GM10847 (cell line): ENCODE measurements around the gene LHX5.

Source experiments
- POLR2A ChIP-seq: IDR thresholded peaks from 2 replicates; pipeline ENCODE4 v1.6.1; 2011; ENCODE audit not compliant: insufficient read length; ENCODE audit errors: extremely low read depth

LHX5 gene

GRCh38 chr12:113469224-113469948, 2.3 kb downstream of the LHX5 start:
- TF ChIP-seq POLR2A, result no peak

DNA sequence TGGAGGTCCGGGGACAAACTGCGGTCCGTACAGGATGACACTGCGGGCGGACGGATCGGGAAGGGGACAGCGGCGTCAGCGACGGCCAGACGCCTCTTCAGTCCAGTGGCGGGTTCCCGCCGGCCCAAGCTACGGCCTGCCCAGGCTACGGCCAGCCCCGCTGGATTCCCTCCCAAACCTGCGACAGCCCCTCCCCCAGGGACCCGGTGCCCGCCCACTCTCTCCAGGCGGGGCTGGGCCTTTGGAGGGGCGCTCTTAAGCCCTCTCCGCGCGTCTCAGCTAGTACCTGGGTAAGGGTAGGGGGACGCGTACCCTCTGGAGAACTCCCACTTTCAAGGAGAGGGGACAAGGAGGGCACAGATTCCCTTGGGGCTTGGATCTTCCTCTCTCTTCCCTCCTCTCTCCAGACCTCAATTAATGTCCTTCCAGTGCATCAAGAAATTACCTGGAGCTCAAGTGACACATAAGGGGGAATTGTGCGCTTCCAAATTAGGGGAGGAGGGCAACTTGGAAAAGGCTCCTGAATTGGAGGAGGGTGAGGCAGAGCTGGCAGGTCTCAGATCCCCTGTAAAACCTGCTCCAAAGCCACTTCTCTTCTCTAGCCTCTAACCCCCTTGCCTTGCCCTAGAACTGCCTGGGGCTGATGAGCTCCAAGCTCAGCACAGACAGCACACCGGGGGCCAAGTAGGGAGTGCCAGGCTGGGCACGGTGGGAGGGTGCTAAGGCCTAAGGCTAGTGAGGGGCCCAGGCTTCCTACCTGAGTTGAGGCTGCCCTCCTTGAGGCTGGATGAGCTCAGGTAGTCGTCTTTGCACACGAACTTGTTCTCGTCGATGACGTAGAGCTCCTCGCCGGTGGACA, 3.1 kb downstream of the LHX5 start:
- TF ChIP-seq POLR2A, result no peak

DNA sequence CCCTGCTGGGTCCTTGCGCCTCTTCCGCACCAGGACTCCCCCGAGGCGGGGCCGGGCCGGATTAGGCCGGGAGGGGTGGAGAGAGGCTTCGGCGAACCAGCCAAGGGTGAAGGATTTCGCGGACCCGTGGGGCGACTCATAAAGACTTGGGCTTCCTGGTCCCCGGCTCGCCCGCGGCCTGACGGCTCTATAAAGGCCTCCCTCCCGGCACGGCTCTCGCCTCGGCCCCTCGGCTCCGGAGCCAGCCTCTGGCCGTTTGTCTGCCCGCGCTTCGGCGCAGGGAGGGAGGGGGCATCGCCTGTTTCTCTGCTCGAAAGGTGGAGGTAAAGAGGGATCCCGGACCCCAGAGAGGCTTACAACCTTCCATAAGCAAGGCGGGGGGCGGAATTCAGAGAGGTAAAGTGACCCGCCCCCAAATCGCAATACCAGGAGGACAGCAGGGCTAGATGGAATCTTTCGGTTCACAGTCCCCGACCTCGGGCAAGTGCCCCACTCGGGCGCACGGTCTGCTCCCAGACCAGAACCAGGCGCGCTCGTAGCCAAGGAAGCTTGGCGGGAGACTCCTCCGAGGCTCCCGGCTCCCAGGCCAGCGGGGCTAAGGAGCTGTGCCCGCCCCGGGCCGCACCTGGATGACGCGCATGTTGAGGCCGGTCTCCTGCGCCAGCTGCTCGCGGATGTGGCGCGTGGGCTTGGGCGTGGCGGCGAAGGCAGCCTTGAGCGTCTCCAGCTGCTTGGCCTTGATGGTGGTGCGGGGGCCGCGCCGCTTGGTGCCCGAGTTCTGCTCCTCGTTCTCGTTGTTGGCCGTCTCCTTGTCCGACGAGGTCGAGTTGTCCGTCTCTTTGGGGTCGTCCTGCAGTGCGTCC, 3.9 kb downstream of the LHX5 start:
- TF ChIP-seq POLR2A, result no peak

DNA sequence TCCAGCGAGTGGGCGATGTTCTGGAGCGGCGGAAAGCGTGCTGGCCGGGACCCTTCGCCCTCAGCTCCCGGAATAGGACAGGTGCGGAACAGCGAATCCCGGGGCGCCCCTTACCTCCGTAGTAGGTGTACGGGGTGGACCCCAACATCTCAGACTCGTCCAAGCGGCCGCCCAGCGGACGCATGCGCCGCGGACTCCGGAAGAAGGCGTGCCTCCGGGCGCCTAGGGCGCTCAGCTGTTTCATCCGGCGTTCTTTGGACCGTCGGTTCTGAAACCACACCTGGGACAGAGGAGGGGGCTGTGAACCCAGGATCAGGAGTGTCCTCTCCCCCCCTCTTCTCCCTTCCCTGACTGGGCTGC, 4.5 kb downstream of the LHX5 start:
- TF ChIP-seq POLR2A, result no peak

DNA sequence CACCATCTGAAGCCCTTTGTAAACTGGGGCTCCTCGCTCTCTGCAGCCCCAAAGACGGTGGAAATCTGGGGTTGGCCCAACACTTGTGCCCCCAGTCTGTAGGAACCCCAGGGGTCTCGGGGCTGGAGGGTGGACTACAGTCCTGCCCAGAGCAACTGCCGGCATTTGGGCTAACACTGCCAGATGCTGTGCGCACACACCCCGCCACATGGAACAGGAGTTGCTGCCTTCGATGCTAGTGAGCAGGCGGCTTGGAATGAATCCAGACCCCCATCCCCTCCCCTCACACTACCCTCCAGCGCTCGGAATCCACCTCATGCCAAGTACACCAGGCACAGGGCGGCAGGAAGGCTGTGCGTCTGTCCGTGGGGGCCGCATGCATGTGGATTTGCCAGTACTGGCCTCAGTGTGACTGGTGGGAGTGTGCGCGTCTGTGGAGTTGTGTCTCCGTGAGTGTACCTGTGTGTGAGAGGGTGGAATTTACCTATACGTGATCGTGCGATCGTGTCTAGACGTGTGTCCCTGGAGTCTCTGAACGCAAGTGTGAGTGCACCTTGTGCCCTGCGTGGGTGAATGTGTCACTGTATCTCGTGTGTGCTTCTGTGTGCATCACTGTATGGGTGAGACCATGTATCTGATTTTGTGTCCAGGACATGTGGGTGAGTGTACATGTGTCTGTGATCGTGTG, 5.1 kb downstream of the LHX5 start:
- no peak for TF ChIP-seq POLR2A

DNA sequence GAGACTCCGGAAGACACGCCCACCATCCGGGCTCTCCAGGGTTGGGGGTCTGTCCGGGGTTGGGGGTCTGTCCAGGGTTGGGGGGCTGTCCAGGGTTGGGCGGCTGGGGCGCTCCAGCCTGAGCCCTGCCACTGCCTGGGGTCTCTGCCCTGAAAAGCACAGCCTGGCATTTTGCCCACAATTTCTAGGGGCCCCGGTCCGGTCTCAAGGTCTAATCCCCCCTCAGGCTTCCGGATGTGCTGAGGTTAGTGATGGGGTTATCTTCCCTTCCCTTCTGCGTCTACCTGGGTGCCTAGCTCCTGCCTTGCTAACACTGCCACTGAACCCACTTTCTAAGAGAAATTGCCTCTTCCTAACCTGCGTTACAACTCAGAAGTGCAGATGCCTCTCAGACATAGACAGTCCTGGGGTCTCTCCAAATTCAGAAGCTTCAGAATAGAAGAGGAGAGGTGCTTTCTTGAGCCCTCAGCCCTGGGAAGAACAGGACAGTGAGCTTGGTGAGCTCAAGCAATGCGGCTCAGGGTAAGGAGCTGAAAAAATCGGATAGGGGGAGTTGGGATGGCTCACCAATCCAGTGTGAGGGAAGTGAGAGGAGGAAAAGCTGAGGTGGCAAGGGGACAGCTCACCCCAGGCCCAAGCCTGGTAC, 5.7 kb downstream of the LHX5 start:
- no peak for TF ChIP-seq POLR2A

DNA sequence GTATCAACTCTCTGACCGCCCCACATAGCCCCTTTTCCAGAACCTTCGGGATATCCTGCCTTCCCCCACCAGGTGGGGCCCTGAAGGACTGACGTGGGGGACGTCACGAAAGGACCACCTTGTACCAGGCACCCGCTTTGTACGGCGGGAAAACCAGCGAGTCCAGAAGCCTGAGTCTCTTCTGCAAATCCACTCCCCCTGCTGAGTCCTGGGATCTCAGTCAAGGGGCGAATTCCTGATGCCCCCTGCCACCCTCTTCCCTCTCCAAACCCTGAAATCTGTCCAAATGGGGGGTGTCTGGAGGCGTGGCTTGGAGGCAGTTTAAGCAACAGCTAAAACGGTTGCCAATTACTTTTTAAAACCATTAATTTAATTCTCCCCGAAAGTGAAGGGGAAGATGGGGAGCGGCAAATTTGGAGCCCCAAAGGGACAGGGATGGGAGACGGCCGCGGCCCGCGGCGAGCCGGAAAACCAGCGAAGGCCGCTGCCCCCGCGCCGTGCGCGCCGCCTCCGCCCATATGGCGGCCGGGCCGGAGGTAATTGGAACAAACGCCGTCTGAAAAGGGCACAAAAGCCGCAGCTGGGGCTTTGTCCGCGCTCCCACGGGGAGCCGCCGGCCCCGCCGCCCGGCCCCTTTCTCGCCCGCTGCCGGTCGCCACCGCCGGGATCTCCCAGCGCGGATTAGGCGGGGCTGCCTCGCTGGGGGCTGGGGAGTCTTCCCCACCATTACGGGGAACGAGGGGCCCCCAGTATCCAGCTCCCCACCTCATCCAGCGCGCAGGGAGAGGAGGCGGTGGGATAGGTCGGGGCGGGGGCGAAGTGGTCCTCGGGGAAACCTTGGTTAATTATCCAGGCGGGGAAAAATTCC, 6.6 kb downstream of the LHX5 start:
- no peak for TF ChIP-seq POLR2A

GRCh38 chr12:113464452-113464775, 7.3 kb downstream of the LHX5 start:
- no peak for TF ChIP-seq POLR2A

GRCh38 chr12:113463746-113464451, 7.8 kb downstream of the LHX5 start:
- no peak for TF ChIP-seq POLR2A

DNA sequence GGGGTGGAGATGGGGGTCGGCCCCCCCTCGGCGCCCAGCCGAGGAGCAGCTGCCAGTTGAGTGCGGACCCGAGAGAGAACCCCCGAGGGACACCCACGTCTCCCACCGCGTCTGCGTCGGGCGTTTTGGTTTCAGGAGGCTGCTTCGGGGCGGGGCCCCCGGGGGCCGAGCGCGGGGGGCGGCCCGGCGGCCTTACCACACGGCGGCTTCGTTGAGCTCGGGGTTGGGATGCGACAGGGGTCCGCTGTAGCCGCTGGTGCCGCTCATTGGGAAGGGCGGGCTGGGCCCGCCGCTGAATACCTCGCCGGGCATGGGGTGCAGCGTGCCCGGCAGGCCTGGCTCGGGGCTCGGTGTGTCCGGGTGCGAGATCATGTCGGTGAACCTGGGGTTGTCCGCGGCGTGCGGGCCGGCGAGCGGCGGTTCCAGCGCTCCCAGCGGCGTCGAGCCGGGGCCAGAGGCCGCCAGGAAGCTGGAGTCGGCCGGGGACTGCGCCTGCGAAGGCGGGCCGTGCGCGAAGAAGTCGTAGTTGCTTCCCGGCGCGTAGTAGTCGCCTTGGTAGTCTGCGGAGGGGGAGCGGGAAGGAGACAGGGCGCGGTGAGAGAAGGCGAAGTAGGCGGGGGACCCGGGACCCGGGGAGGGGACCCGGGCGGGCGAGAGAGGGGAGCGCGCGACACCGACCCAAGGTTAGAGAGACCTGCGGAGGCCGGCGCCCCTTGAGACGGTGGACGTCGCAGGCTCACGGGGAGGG, 8.5 kb downstream of the LHX5 start:
- TF ChIP-seq POLR2A, result no peak

GRCh38 chr12:113462117-113462774, 9.4 kb downstream of the LHX5 start:
- TF ChIP-seq POLR2A, result no peak

- TF ChIP-seq POLR2A, result no peak
These were observed 10.0 kb downstream of the LHX5 start for GRCh38 chr12:113461666-113462065.

DNA sequence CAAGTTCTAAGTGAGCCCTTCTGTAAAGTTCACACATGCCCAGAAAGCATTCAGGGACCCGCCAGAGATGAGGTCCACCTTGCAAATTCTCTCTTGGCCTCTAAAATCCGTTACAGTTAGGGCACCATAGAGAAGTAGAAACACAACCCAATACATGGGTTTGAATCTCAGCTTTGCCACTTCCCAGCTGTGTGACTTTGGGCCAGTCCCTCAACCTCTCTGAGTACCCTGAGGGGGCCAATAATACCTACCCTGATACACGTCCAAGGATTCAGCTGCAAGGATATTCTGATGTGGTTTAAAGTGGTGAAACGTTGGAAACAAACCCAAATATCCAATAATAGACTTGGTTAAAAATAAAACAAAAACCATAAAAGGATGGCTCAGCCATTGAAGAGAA, 11.7 kb downstream of the LHX5 start:
- no peak for TF ChIP-seq POLR2A
